Measurements from ENCODE around the gene GPR68.

DNA sequence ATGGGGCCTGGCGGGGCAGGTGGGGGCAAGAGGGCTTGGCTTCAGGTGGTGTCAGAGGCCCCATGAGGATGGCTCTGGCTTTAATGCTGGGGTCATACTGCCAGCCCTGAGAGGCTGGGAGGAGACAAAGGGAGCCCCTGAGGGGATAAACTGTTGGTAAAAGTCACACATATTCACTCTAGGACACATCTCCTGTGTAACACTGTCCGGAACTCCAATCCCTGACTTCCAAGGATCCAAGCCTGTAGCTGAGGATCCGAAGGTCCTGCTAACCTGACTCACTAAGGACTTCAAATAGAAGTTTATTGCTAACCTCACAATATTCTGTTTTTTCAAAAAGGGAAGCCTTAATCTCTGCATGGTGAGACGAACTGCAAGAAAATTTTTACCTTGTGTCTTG, 39.2 kb upstream of the GPR68 start:
- TF ChIP-seq, protein P1, sequence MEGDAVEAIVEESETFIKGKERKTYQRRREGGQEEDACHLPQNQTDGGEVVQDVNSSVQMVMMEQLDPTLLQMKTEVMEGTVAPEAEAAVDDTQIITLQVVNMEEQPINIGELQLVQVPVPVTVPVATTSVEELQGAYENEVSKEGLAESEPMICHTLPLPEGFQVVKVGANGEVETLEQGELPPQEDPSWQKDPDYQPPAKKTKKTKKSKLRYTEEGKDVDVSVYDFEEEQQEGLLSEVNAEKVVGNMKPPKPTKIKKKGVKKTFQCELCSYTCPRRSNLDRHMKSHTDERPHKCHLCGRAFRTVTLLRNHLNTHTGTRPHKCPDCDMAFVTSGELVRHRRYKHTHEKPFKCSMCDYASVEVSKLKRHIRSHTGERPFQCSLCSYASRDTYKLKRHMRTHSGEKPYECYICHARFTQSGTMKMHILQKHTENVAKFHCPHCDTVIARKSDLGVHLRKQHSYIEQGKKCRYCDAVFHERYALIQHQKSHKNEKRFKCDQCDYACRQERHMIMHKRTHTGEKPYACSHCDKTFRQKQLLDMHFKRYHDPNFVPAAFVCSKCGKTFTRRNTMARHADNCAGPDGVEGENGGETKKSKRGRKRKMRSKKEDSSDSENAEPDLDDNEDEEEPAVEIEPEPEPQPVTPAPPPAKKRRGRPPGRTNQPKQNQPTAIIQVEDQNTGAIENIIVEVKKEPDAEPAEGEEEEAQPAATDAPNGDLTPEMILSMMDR (IDR thresholded peaks at IDR 0.05) = no peak
- TF ChIP-seq POLR2AphosphoS5 (IDR thresholded peaks at IDR 0.05; ENCODE audit: low read depth, low read length) = no peak

Data from Panc1 (cell line).